RWPE2 (cell line): Measurements from ENCODE around the gene DNAJC13.

Source experiments
- ATAC-seq: fragments of 200-7000 bp; cut with Tn5 transposase; 3 replicates; pipeline ENCODE4 v1.9.1; 2021; ENCODE audit warnings: low read depth
- DNase-seq: peaks from one replicate; pipeline ENCODE4 v3.0.0-alpha.2; 2020; ENCODE audit warnings: low spot score
- H3K27ac ChIP-seq: fragments of 450-650 bp; 2 replicates; pipeline ENCODE4 v1.5.1; 2017; ENCODE audit warnings: mild to moderate bottlenecking; ENCODE audit not compliant: poor library complexity, severe bottlenecking
- H3K27me3 ChIP-seq: fragments of 250-450 bp; sonication (Bioruptor Pico); 2 replicates; pipeline ENCODE4 v1.5.1; 2021; ENCODE audit warnings: mild to moderate bottlenecking, moderate library complexity; ENCODE audit not compliant: insufficient read depth, poor library complexity, severe bottlenecking
- H3K36me3 ChIP-seq: fragments of 250-450 bp; sonication (Bioruptor Pico); 2 replicates; pipeline ENCODE4 v1.5.1; 2020; ENCODE audit warnings: low read depth, mild to moderate bottlenecking, moderate library complexity
- H3K4me1 ChIP-seq: fragments of 250-450 bp; sonication (Bioruptor Pico); 2 replicates; pipeline ENCODE4 v1.5.1; 2021; ENCODE audit warnings: mild to moderate bottlenecking, moderate library complexity; ENCODE audit not compliant: insufficient read depth, poor library complexity, severe bottlenecking
- H3K4me3 ChIP-seq: fragments of 250-450 bp; sonication (Bioruptor Pico); 2 replicates; pipeline ENCODE4 v1.5.1; 2021; ENCODE audit warnings: mild to moderate bottlenecking, moderate library complexity; ENCODE audit not compliant: severe bottlenecking
- H3K9me3 ChIP-seq: fragments of 250-450 bp; sonication (Bioruptor Pico); 2 replicates; pipeline ENCODE4 v1.5.1; 2021; ENCODE audit warnings: mild to moderate bottlenecking, moderate library complexity; ENCODE audit not compliant: severe bottlenecking
- CTCF ChIP-seq: fragments of 450-650 bp; IDR thresholded peaks from one replicate; pipeline ENCODE4 v1.5.1; 2017; ENCODE audit warnings: mild to moderate bottlenecking, moderate library complexity; ENCODE audit not compliant: poor library complexity, severe bottlenecking

Gene DNAJC13

DNA sequence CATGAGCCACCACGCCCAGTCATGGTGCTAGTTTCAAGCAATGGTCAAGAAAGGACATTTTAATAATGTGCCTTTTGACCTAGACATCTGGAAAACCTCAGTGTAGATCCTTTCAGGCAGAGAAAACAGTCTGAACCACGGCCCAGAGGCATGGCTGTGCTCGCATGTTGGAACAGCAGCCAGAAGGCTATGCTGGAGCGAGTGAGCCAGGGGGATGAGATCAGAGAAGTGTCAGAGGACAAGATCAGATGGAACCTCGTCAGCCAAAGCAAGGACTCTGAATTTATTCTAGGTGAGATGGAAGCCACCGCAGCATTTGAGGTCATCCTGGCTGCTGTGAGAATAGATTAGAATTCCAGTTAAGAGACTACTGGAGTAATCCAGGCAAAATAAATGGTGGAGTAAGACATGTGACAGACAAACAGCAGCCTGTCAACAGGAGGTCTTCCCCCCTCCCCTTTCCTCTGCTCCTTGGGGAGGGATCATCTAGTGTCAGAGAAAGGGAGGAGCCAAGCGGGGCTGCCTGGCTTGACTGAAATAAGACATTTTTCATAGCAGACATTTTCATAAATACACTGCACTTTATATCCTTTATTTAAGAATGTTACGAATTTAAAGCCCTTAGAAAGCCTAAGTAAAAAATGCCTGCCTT is 139.3 kb downstream of the DNAJC13 start:
- no peak for TF ChIP-seq CTCF
- Histone ChIP-seq H3K4me1 (no peaks in the 10 kb centered on the region), H3K4me3 (no peak overlapping the region), H3K27ac (no peak overlapping the region), H3K36me3 (no peaks in the 10 kb centered on the region), H3K9me3 (no peaks in the 10 kb centered on the region), H3K27me3 (no peaks in the 10 kb centered on the region)
- no peak for ATAC-seq
- DNase-seq = no peak

- no peak for DNase-seq
- H3K4me3 ChIP-seq = no peak overlapping the region
- H3K4me1 ChIP-seq = no peaks in the 10 kb centered on the region
- ATAC-seq = no peak
- no peaks in the 10 kb centered on the region for H3K27me3 ChIP-seq
- no peaks in the 10 kb centered on the region for H3K9me3 ChIP-seq
- H3K36me3 ChIP-seq = peaks cover 4% of the 10 kb centered on the region; the same call in 1 of the 2 replicates
- no peak overlapping the region for H3K27ac ChIP-seq
- no peak for TF ChIP-seq CTCF
Observed at GRCh38 chr3:132561003-132561402, 143.7 kb downstream of the DNAJC13 start.

DNA sequence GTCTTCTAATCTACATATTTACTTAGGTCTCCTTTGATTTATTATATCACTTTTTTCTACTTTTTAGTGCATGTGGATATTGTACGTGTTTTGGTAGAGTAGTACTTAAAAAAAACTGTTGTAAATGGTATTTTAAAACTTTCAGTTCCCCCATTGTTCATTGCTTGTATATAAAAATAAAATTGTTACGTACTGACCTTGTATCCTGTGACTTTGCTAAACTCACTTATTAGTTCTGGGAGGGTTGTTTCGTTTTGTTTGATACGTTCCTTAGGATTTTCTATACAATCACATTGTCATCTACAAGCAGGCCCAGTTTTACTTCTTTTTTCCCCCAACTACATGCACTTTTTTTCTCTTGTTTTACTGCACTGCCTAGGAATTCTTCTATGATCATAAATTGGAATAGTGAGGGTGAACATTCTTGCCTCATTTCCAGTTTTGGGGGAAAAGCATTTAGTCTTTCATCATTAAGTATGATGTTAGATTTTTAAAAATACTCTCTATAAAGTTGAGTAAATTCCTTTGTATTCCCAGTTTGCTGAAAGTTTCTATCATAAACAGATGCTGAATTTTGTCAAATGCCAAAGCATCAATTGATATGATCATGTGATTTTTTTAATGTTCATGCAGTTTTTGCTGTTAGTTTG is 146.2 kb downstream of the DNAJC13 start:
- no peak overlapping the region for H3K27ac ChIP-seq
- H3K36me3 ChIP-seq = peaks cover 4% of the 10 kb centered on the region; the same call in 1 of the 2 replicates
- no peaks in the 10 kb centered on the region for H3K9me3 ChIP-seq
- DNase-seq = no peak
- no peak overlapping the region for H3K4me3 ChIP-seq
- no peak for ATAC-seq
- H3K4me1 ChIP-seq = no peaks in the 10 kb centered on the region
- H3K27me3 ChIP-seq = no peaks in the 10 kb centered on the region
- no peak for TF ChIP-seq CTCF

- no peak for DNase-seq
Observed at GRCh38 chr3:132564070-132564465, 146.8 kb downstream of the DNAJC13 start.

More at GRCh38 chr3:132564070-132564465, 146.8 kb downstream of the DNAJC13 start:
- H3K36me3 ChIP-seq = peaks cover 4% of the 10 kb centered on the region; the same call in 1 of the 2 replicates
- no peak overlapping the region for H3K4me3 ChIP-seq
- no peaks in the 10 kb centered on the region for H3K27me3 ChIP-seq
- ATAC-seq = no peak
- H3K9me3 ChIP-seq = no peaks in the 10 kb centered on the region
- H3K27ac ChIP-seq = no peak overlapping the region
- no peaks in the 10 kb centered on the region for H3K4me1 ChIP-seq
- no peak for TF ChIP-seq CTCF
